H9 (cell line): ENCODE results near the gene ZBTB25. TPM values are rescaled to one million over a fixed set of nuclear protein-coding genes. Genes with fewer than 3 reads are reported as not detected.

Experiments
- DNase-seq: peaks from one replicate; pipeline ENCODE4 v3.0.0-alpha.2; 2017
- H2AFZ ChIP-seq: one replicate; pipeline ENCODE4 v1.6.1; 2013; ENCODE audit warnings: mild to moderate bottlenecking, low read length, control low read depth, moderate library complexity
- H2AK5ac ChIP-seq: 2 replicates; pipeline ENCODE4 v1.6.1; 2013; ENCODE audit warnings: low read length, control low read depth, mixed read lengths; ENCODE audit not compliant: insufficient read length
- H2BK120ac ChIP-seq: one replicate; pipeline ENCODE4 v1.6.1; 2013; ENCODE audit warnings: low read depth, mild to moderate bottlenecking, low read length, control low read depth, inconsistent platforms; ENCODE audit not compliant: poor library complexity, severe bottlenecking
- H2BK12ac ChIP-seq: 2 replicates; pipeline ENCODE4 v1.6.1; 2013; ENCODE audit warnings: low read length, control low read depth, mixed read lengths, low read depth; ENCODE audit not compliant: insufficient read length
- H2BK15ac ChIP-seq: 2 replicates; pipeline ENCODE4 v1.6.1; 2013; ENCODE audit warnings: low read depth, low read length, control low read depth
- H2BK20ac ChIP-seq: one replicate; pipeline ENCODE4 v1.6.1; 2013; ENCODE audit warnings: low read depth, mild to moderate bottlenecking, low read length, control low read depth, inconsistent platforms; ENCODE audit not compliant: poor library complexity, severe bottlenecking
- H2BK5ac ChIP-seq: 2 replicates; pipeline ENCODE4 v1.6.1; 2013; ENCODE audit warnings: low read length, control low read depth, mixed read lengths; ENCODE audit not compliant: insufficient read length
- H3K14ac ChIP-seq: 2 replicates; pipeline ENCODE4 v1.6.1; 2013; ENCODE audit warnings: low read length, control low read depth; ENCODE audit not compliant: insufficient read depth
- H3K18ac ChIP-seq: 2 replicates; pipeline ENCODE4 v1.6.1; 2013; ENCODE audit warnings: low read depth, mild to moderate bottlenecking, mixed read lengths, low read length, control low read depth; ENCODE audit not compliant: insufficient read length
- H3K23ac ChIP-seq: 2 replicates; pipeline ENCODE4 v1.6.1; 2013; ENCODE audit warnings: low read length, control low read depth, mixed read lengths, low read depth; ENCODE audit not compliant: insufficient read length
- H3K23me2 ChIP-seq: 2 replicates; pipeline ENCODE4 v1.6.1; 2013; ENCODE audit warnings: low read depth, mild to moderate bottlenecking, mixed read lengths, low read length, control low read depth; ENCODE audit not compliant: insufficient read length, poor library complexity, severe bottlenecking
- H3K27ac ChIP-seq: 2 replicates; pipeline ENCODE4 v1.5.1; 2013; ENCODE audit warnings: low read length, control low read depth, mixed read lengths, low read depth; ENCODE audit not compliant: insufficient read length
- H3K27me3 ChIP-seq: 2 replicates; pipeline ENCODE4 v1.6.1; 2013; ENCODE audit warnings: low read length, control low read depth, inconsistent platforms; ENCODE audit not compliant: insufficient read depth
- H3K4ac ChIP-seq: 2 replicates; pipeline ENCODE4 v1.6.1; 2013; ENCODE audit warnings: low read depth, mild to moderate bottlenecking, control low read depth, inconsistent platforms, low read length, moderate library complexity
- H3K4me1 ChIP-seq: 2 replicates; pipeline ENCODE4 v1.6.1; 2013; ENCODE audit warnings: low read length, control low read depth, inconsistent platforms; ENCODE audit not compliant: insufficient read depth
- H3K4me2 ChIP-seq: 2 replicates; pipeline ENCODE4 v1.6.1; 2013; ENCODE audit warnings: low read length, control low read depth, mixed read lengths; ENCODE audit not compliant: insufficient read length, insufficient read depth
- H3K56ac ChIP-seq: 2 replicates; pipeline ENCODE4 v1.6.1; 2013; ENCODE audit warnings: low read depth, mild to moderate bottlenecking, mixed read lengths, low read length, control low read depth; ENCODE audit not compliant: insufficient read length
- H3K79me1 ChIP-seq: 2 replicates; pipeline ENCODE4 v1.6.1; 2013; ENCODE audit warnings: low read depth, mild to moderate bottlenecking, moderate library complexity, low read length, control low read depth, inconsistent platforms; ENCODE audit not compliant: insufficient read depth, poor library complexity, severe bottlenecking
- H3K79me2 ChIP-seq: 2 replicates; pipeline ENCODE4 v1.6.1; 2013; ENCODE audit warnings: low read length, control low read depth, inconsistent platforms; ENCODE audit not compliant: insufficient read depth
- H3K9ac ChIP-seq: 2 replicates; pipeline ENCODE4 v1.6.1; 2013; ENCODE audit warnings: low read length, control low read depth, mixed read lengths; ENCODE audit not compliant: insufficient read length; ENCODE audit errors: extremely low read depth
- H3K9me3 ChIP-seq: one replicate; pipeline ENCODE4 v1.6.1; 2013; ENCODE audit warnings: low read depth, low read length, inconsistent platforms; ENCODE audit not compliant: control insufficient read depth
- H3T11ph ChIP-seq: one replicate; pipeline ENCODE4 v1.6.1; 2013; ENCODE audit warnings: mild to moderate bottlenecking, low read length, control low read depth, inconsistent platforms
- H4K20me1 ChIP-seq: one replicate; pipeline ENCODE4 v1.6.1; 2013; ENCODE audit not compliant: control insufficient read depth, insufficient read length, insufficient read depth
- H4K5ac ChIP-seq: 2 replicates; pipeline ENCODE4 v1.6.1; 2013; ENCODE audit warnings: low read depth, mild to moderate bottlenecking, mixed read lengths, low read length, control low read depth; ENCODE audit not compliant: insufficient read length
- H4K8ac ChIP-seq: replicated peaks from 2 replicates; pipeline ENCODE4 v1.6.1; 2013; ENCODE audit warnings: low read length, control low read depth, mixed read lengths, low read depth; ENCODE audit not compliant: insufficient read length
- H4K91ac ChIP-seq: 2 replicates; pipeline ENCODE4 v1.6.1; 2013; ENCODE audit warnings: low read depth, mild to moderate bottlenecking, moderate library complexity, mixed read lengths, low read length, control low read depth; ENCODE audit not compliant: insufficient read length
- H3K27ac Mint-ChIP-seq, 3 experiments: 2 replicates in 2 of 3; 3 replicates in 1 of 3; pipeline ENCODE4 v1.8.0; 2020 to 2021; ENCODE audit warnings: mixed read lengths in 3 of 3, mild to moderate bottlenecking in 1 of 3, moderate library complexity in 1 of 3
- H3K27me3 Mint-ChIP-seq: 2 replicates; pipeline ENCODE4 v1.8.0; 2021; ENCODE audit warnings: low read depth, mild to moderate bottlenecking, moderate library complexity, mixed read lengths
- H3K36me3 Mint-ChIP-seq, 3 experiments: 2 replicates in 2 of 3; 3 replicates in 1 of 3; pipeline ENCODE4 v1.8.0; 2020 to 2021; ENCODE audit warnings: low read depth in 3 of 3, mixed read lengths in 3 of 3; ENCODE audit not compliant: insufficient read depth in 1 of 3
- H3K4me1 Mint-ChIP-seq, 2 experiments: 2 replicates each; pipeline ENCODE4 v1.8.0; 2020; ENCODE audit warnings: mixed read lengths in 2 of 2
- H3K4me3 Mint-ChIP-seq, 2 experiments: 2 replicates in 1 of 2; 3 replicates in 1 of 2; pipeline ENCODE4 v1.8.0; 2020 to 2021; ENCODE audit warnings: mild to moderate bottlenecking in 2 of 2, mixed read lengths in 2 of 2, moderate library complexity in 1 of 2
- H3K9me3 Mint-ChIP-seq, 2 experiments: 2 replicates in 1 of 2; 3 replicates in 1 of 2; pipeline ENCODE4 v1.8.0; 2020; ENCODE audit warnings: mild to moderate bottlenecking in 2 of 2, mixed read lengths in 2 of 2, moderate library complexity in 1 of 2
- WGBS: extraction: QIAGEN DNeasy Blood & Tissue Kit; methylation state at CpG from one replicate; pipeline ENCODE4 v1.1.7; 2013; ENCODE audit warnings: missing lambda C conversion rate, low lambda C conversion rate, mixed read lengths; ENCODE audit not compliant: insufficient read length; ENCODE audit errors: extremely low coverage; 5-methylcytosine and 5-hydroxymethylcytosine counted together
- total RNA-seq: library from RNA; stranded (reverse); gene quantifications from 2 replicates; pipeline ENCODE4 v1.2.1, GENCODE V29; 2021
- TF ChIP-seq, protein P1 (sequence below): fragments of 200-600 bp; sonication (generic); conservative IDR thresholded peaks from 3 replicates; pipeline ENCODE4 v1.8.0; 2021; ENCODE audit warnings: antibody characterized with exemption, mild to moderate bottlenecking

Gene ZBTB25
- total RNA-seq, 1 experiment from 2014 or later: 8.2 TPM

DNA sequence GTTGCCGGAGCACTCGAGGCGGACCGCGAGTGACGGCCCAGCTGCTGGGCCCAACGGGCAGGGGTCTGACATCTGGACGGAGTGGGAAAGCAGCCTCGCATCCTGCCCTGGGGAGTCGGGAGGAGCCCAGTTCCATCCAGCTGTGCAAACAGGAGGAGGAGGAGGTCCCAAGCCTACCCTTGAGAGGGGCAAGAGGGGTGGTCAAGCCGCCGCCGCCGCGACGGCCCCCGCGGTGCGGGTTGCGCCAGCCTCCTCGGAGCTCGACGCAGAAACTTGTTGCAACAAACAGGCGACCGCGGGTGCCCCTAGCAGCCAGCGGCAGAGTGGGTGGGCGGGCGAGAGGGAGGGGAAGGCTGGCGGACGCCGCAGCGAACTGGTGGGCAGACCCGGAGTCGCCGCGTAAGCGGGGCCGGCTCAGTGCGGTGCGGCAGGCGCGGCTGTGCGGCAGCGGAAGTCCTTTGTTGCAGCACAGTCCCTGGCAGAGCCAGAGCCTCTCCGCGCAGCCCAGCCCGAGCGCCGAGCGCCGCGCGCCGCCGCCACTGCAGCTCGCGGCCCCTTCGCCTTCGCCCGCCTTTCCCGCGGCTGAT, 765 bp upstream of the ZBTB25 start, which contains the start of gene ZBTB1:
ZBTB1 (plus strand) TSS at position 461 of the 587 bp plus-strand sequence. CDS start 16,735 bp downstream, outside the sequence.
- Histone ChIP-seq H3K27ac (peak within 1 kb of the TSS; percentile 66), H2BK5ac (peak within 1 kb of the TSS; percentile 17), H2BK20ac (no peak within 1 kb of the TSS), H3K18ac (peak within 1 kb of the TSS; percentile 97), H3K4me1 (no peaks in the 10 kb centered on the region; the same call in 1 of the 2 replicates), H3K14ac (peak within 1 kb of the TSS; percentile 98), H3K23me2 (peaks cover 15% of the 10 kb centered on the region), H2AFZ (no peak within 1 kb of the TSS), H4K91ac (peak within 1 kb of the TSS; percentile 57), H4K20me1 (no peaks in the 10 kb centered on the region), H2BK12ac (peak within 1 kb of the TSS; percentile 9), H3K27me3 (no peaks in the 10 kb centered on the region), H4K5ac (peak within 1 kb of the TSS; percentile 54), H3K4me2 (peak within 1 kb of the TSS; percentile 91), H3K79me2 (peaks cover 27% of the 10 kb centered on the region; the same call in 1 of the 2 replicates), H3K9ac (peak within 1 kb of the TSS; percentile 77), H2BK15ac (no peak within 1 kb of the TSS), H3K4ac (no peak within 1 kb of the TSS; the same call in 1 of the 2 replicates), H3K23ac (no peak within 1 kb of the TSS), H3K79me1 (no peaks in the 10 kb centered on the region), H2BK120ac (no peak within 1 kb of the TSS), H3K56ac (no peak within 1 kb of the TSS), H2AK5ac (no peak within 1 kb of the TSS), H3T11ph (no peak within 1 kb of the TSS), H4K8ac (no peak within 1 kb of the TSS), H3K9me3 (no peaks in the 10 kb centered on the region)
- Mint-ChIP-seq H3K36me3 (peaks cover 3 to 7% (median 6%) of the 10 kb centered on the region in 3 experiments; a peak in 5 of 7 replicates), H3K27ac (peak within 1 kb of the TSS; percentile 96 to 100 (median 98)), H3K4me1 (peaks cover 52 to 55% of the 10 kb centered on the region in 2 experiments), H3K9me3 (no peaks in the 10 kb centered on the region), H3K27me3 (no peaks in the 10 kb centered on the region), H3K4me3 (peak within 1 kb of the TSS; percentile 84 to 86)
- peak; percentile 83 for DNase-seq
- TF ChIP-seq, protein P1, sequence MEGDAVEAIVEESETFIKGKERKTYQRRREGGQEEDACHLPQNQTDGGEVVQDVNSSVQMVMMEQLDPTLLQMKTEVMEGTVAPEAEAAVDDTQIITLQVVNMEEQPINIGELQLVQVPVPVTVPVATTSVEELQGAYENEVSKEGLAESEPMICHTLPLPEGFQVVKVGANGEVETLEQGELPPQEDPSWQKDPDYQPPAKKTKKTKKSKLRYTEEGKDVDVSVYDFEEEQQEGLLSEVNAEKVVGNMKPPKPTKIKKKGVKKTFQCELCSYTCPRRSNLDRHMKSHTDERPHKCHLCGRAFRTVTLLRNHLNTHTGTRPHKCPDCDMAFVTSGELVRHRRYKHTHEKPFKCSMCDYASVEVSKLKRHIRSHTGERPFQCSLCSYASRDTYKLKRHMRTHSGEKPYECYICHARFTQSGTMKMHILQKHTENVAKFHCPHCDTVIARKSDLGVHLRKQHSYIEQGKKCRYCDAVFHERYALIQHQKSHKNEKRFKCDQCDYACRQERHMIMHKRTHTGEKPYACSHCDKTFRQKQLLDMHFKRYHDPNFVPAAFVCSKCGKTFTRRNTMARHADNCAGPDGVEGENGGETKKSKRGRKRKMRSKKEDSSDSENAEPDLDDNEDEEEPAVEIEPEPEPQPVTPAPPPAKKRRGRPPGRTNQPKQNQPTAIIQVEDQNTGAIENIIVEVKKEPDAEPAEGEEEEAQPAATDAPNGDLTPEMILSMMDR: no peak
- no CpG with 5 or more reads among the region's 63 CpGs for WGBS
